Ureter (tissue), 1 donor: Measurements from ENCODE around the gene ARID4B. TPM values are rescaled to one million over a fixed set of nuclear protein-coding genes. Genes with fewer than 3 reads are reported as not detected.
"Not testable (repeated sequence)": the region's sequence is repeated elsewhere in the genome, so short reads cannot be mapped to it uniquely, and the experiment has no call there.

Source experiments
- DNase-seq: peaks from one replicate; pipeline ENCODE4 v3.0.0-alpha.2; 2020; ENCODE audit warnings: low spot score
- total RNA-seq: library from RNA; stranded (reverse); gene quantifications from one replicate; pipeline ENCODE4 v1.2.4, GENCODE V29; 2023
- donor health status: DM: yes; HTN: yes; CAD: no.

The ARID4B gene
- total RNA-seq, 1 donor from 2014 or later: 52.9 TPM

GRCh38 chr1:235270625-235271024 is 57.4 kb downstream of the ARID4B start:
- no peak for DNase-seq

GRCh38 chr1:235269990-235270389 is 58.0 kb downstream of the ARID4B start:
- DNase-seq: not testable (repeated sequence)

GRCh38 chr1:235268379-235269125 is 59.4 kb downstream of the ARID4B start:
- no peak for DNase-seq

GRCh38 chr1:235266967-235267366 is 61.0 kb downstream of the ARID4B start:
- no peak for DNase-seq

- DNase-seq: no peak
Measured at GRCh38 chr1:235266325-235266724, 61.7 kb downstream of the ARID4B start.

- no peak for DNase-seq
Measured at GRCh38 chr1:235265900-235266299, 62.1 kb downstream of the ARID4B start.

- no peak for DNase-seq
Measured at GRCh38 chr1:235264327-235264726, 63.7 kb downstream of the ARID4B start.

- no peak for DNase-seq
Measured at GRCh38 chr1:235262539-235262938, 65.4 kb downstream of the ARID4B start.

- no peak for DNase-seq
Measured at GRCh38 chr1:235261243-235261642, 66.7 kb downstream of the ARID4B start.

- DNase-seq: no peak
Measured at GRCh38 chr1:235259133-235259778, 68.7 kb downstream of the ARID4B start.

GRCh38 chr1:235258068-235258467 is 69.9 kb downstream of the ARID4B start:
- DNase-seq: not testable (repeated sequence)

- no peak for DNase-seq
Measured at GRCh38 chr1:235254721-235255120, 73.3 kb downstream of the ARID4B start.

- peak; percentile 74 for DNase-seq
Measured at GRCh38 chr1:235253219-235253962, 74.6 kb downstream of the ARID4B start.

GRCh38 chr1:235250430-235250829 is 77.5 kb downstream of the ARID4B start:
- no peak for DNase-seq

- no peak for DNase-seq
Measured at GRCh38 chr1:235246022-235246948, 81.7 kb downstream of the ARID4B start.

GRCh38 chr1:235244974-235245592 is 82.9 kb downstream of the ARID4B start:
- no peak for DNase-seq

- DNase-seq: no peak
Measured at GRCh38 chr1:235240960-235241359, 87.0 kb downstream of the ARID4B start.

GRCh38 chr1:235239851-235240250 is 88.1 kb downstream of the ARID4B start:
- no peak for DNase-seq

GRCh38 chr1:235238558-235238957 is 89.4 kb downstream of the ARID4B start:
- no peak for DNase-seq

- no peak for DNase-seq
Measured at GRCh38 chr1:235236128-235236527, 91.9 kb downstream of the ARID4B start.

- no peak for DNase-seq
Measured at GRCh38 chr1:235229868-235230267, 98.1 kb downstream of the ARID4B start.
